H1 (cell line): ENCODE measurements around the gene MMS19. TPM values are rescaled to one million over a fixed set of nuclear protein-coding genes. Genes with fewer than 3 reads are reported as not detected.

Experiments
- SAP30 ChIP-seq: fragments of 300-600 bp; sonication (generic); IDR thresholded peaks from 2 replicates; pipeline ENCODE4 v1.7.1; 2012; ENCODE audit warnings: low read length, moderate library complexity, mild to moderate bottlenecking, inconsistent platforms; ENCODE audit not compliant: insufficient read depth, insufficient replicate concordance
- polyA plus RNA-seq, 7 experiments: library from polyadenylated mRNA; depleted of rRNA in 3 of 7; stranded (reverse) in 5 of 7; unstranded in 2 of 7; fragments of >200 nt in 5 of 7; fragments of 200-250 nt in 2 of 7; gene quantifications; 1 replicate in 5 of 7; 2 replicates in 1 of 7; 4 replicates in 1 of 7; pipeline versions ENCODE4 v1.2.1 to v1.2.3, GENCODE V29; 2011 to 2013; ENCODE audit warnings: missing spikeins in 2 of 7, mixed read lengths in 2 of 7
- total RNA-seq: library from RNA; stranded (reverse); fragmentation: NEBNext Ultra II Directional; extraction: Animal tissue kit (Norgen Biotek cat#: 25700); gene quantifications from 2 replicates; pipeline ENCODE4 v1.2.1, GENCODE V29; 2021

The MMS19 gene
- total and polyA plus RNA-seq, 2 of the 8 experiments (the other 6 are each of a cell fraction or from before 2014, with no cell fraction given), result 130 to 221 TPM

DNA sequence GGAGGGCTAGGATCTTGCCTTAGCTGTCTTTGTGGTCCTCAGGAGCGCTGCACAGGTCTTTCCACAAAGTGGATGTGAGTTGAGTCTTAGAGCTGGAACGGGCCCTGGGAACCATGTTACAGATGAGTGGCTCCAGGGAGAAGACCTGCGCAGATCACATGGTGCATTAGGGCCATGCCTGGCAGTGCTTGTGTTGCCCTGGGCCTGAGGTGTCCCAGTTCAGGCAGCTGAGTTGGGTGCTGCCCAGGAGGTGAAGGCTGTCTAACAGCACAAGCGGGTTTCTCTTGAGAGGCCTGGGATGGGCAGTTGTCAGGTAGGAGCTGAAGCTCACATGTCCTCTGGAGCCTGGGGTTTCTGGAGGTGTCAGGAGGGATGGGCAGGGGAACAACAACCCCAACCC is 40.6 kb upstream of the MMS19 start (continued):
- TF ChIP-seq SAP30, result no peak
